NCI-H2107 (cell line): ENCODE measurements around the gene PSMB5.

Experiments used
- DNase-seq: peaks from one replicate; lab custom pipeline; 2025; lab: John Stamatoyannopoulos, UW

The PSMB5 gene

GRCh38 chr14:22986508-22987054 is 48.1 kb downstream of the PSMB5 start:
- peak; percentile 91 for DNase-seq

DNA sequence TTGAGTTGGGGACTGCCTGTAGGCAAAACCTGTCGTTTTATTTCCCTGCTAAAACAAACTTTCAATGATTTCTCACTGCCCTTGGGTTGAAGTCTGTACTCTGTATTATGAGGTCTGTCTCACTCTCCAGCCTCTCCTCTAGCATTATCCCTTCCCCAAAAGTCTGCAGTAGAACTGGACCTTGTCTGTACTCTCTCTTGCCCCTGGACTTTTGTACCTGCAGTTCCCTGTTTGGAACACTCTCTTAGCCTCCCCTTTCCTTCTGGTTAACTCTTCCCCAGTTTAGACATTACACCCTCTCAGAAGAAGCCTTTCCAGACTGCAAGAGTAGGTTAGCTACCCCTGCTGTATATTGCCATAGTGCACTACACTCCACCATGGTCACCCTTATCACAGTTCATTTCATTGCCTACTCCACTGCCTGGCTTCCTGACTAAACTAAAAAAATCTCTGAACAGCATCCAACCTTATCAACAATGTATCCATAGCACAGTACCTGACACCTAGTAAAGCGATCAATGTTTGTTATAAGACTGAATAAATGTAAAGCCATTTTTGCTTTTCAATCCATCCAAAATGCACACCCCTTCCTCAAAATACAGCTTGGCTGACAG is 48.7 kb downstream of the PSMB5 start:
- no peak for DNase-seq

- DNase-seq, result no peak
These were observed 49.6 kb downstream of the PSMB5 start for GRCh38 chr14:22984959-22985658.

DNA sequence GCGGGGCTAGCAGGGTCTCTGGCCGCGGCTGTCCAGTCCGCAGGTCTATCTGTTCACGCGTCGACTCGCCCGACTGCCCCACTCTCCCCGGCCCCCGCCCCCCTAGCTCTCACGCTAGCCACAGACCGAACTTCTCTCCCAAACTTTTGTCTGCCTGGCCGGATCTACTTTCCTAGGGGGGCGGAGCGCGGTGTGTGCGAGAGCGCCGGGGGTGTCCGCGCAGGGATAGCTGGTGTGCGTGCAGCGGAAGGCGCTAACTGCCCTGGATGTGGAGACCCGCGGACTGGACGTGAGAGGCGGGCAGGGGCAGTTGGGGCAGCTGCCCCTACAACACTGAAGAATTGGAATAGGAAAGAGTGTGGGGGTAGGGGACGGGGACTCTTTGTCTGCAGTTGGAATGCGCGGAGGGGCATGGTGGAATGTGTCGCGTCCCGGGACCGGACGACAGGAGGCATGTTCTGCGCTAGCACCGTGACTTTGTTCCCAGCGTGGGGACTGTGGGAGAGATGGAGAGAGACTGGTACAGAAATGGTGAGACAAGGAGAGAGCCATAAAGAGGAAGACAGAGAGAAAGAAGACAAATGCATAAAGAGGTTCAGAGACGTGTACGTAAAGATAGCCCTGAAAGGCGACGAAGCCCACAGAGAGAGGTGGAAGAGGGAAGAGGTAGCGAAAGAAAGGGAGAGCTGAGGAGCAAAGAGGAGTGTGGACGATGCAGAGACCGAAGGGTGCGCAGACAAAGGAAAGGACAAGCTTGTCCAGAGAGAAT is 52.0 kb downstream of the PSMB5 start, which contains the start of gene AJUBA:
AJUBA (minus strand) TSS at position 75 of the 769 bp plus-strand sequence. CDS start 285 bp downstream, outside the sequence.
- peak; percentile 57 for DNase-seq

DNA sequence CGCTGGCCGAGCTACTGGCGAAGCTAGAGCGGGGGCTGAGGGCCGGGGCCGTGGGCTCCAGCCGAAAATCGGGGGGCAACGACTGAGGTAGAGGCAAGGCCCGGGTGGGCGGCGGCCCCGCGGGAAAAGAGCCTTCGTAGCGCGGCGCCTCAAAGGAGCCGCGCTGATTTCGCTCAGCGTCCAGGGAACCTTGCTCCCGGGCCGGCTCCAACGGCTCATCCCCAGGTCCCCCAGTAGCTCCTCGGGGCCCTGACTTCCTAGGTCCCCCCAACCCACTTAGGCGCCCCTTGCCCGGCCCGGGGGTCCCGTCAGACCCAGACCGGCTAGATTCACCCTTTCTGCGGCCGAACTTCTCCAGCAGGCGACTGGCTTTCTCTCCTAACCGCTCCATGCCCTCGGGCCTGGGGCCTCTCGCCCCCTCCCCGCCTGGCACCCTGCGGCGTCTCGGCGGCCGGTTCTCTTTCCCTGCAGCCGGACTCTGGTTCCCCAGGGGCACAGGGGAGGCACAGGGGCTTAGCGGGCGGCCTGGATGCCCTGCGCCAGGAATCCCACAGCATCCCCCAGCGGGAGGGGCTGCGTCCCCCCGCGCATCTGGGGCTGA is 52.7 kb downstream of the PSMB5 start:
- no peak for DNase-seq

DNA sequence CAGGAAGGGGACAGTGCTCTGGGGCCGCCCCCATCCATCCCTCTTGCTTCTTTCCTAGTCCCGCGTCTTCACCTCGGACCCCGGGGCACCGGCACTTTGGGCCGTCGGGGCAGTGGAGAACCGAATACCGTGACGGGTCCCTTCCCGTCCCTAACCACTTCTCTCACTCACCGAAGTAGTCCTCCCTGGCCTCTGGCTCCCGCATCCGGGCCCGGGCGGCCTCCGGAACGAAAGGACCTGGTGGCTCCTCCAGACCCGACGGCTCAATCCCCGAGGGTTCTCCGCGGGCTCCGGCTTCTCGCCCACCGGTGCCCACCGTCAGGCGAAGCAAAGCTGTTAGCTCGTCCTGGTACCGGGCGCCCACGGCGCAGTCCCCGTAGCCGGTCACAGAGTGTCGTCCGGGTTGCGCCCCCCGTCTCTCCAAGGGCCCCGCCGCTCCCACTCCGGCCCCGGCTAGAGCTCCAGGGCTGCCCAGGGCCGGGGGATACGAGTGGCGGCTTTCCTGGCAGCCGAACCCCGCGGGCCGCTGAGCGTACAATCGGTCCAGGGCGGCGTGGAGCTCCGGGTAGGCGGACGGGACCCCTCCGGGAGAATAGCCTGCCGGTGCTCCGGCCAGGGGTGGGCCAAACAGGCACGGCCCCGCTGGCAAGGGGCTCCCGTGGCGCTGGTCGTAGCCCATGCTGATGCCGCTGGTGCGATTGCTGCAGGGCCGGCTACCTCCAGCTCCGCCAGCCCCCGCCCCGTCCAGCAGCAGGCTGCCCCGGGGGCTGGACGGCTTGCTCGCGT is 53.4 kb downstream of the PSMB5 start:
- no peak for DNase-seq

DNA sequence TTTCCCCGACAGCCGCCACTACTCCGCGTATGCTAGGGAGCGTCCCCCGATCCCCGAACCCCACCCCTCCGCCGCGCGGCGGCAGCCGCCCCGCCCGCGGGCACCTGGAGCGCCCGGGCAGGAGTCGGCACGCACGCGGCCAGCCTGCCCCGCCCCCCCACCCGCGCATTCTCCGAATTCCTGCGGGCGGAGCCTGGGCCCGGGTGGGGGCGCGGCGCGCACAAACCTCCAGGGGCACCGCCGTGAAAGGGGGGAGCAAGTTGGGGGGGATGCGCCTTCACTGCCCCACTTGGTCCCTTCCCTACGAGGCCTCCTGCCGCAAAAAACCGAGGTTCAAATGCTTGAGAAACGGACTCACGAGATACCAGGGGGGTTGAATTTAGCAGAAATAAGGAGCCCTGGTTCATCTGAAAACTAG is 54.0 kb downstream of the PSMB5 start:
- DNase-seq, result no peak

- DNase-seq, result no peak
These were observed 54.8 kb downstream of the PSMB5 start for GRCh38 chr14:22979748-22980392.

GRCh38 chr14:22978981-22979671 is 55.6 kb downstream of the PSMB5 start:
- no peak for DNase-seq

GRCh38 chr14:22978487-22978837 is 56.2 kb downstream of the PSMB5 start:
- no peak for DNase-seq

DNA sequence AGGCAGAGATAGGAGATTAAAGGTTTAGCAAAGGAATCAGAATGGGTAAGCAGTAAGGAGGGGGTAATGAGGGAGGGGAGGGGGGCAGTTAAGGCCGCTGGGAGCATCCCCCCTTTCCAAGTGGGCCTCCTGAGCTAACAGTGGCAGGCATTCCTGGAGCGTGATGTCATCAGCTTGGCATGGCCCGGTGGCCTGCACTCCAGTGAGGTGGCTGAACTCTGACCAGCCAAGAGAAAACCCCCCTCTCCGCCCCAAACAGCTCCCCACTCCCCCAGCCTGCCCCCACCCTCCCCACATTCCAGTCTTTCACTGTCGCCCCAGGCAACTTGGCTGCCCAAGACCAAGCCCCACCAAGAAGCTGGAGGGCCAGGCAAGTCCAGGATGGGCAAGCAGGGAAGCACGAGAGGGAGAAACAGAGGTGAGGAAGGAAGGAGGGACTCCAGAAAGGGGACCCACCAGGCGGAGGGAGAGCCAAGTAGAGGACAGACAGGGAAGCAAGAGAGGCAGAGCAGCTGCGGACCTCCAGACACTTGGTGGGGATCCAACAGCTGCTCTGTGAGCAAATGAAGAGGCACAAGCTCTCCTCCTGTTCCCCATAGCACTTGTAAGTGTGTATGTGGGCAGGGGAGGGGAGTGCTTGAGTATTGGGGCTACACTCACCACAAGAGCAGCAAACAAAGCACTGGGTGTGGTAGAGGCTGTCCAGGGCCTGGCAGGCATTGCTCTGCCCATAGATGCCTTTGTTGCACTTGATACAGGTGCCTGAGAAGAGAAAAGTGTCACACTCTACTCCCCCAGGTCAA is 56.8 kb downstream of the PSMB5 start:
- no peak for DNase-seq

DNA sequence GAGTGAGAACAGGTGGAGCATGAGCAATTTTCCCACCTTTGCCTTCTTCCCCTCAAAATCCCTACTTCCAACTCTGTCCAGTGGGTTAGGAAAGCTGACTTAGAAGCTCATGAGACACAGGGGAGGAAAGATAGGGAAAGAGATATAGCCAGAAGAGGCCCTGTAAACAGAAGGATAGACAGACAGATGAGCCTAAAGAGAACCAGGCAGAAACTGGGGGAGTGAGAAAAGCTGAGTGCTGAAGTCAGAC is 57.3 kb downstream of the PSMB5 start:
- no peak for DNase-seq

- no peak for DNase-seq
These were observed 57.9 kb downstream of the PSMB5 start for GRCh38 chr14:22976620-22977433.
